IMR-90 (cell line): ENCODE data around the gene SLC7A6. TPM values are rescaled to one million over a fixed set of nuclear protein-coding genes. Genes with fewer than 3 reads are reported as not detected.
A peak's percentile ranks its signal among the peaks of the same experiment; 100 is the strongest.

Experiments used
- ATAC-seq: fragments of 200-7000 bp; cut with Tn5 transposase; 2 replicates; pipeline ENCODE4 v1.9.1; 2020; ENCODE audit warnings: low read depth, mild to moderate bottlenecking, moderate library complexity
- BruUV-seq: library from RNA; stranded (reverse); fragments of 400-500 nt; replicated peaks from 2 replicates; lab custom pipeline; 2021; lab: Mats Ljungman, UMichigan
- CTCF ChIA-PET: fragments of 300-600 bp; formaldehyde crosslinking; extraction: SDS; loops from one replicate; lab custom pipeline; 2021; ENCODE audit warnings: antibody characterized with exemption; lab: Yijun Ruan, JAX
- POLR2A ChIA-PET: fragments of 300-600 bp; sonication (Branson Sonifier 250); formaldehyde crosslinking; loops from one replicate; lab custom pipeline; 2022; ENCODE audit warnings: antibody characterized with exemption; ENCODE audit not compliant: unreplicated experiment; lab: Charles Lee
- DNase-seq: peaks from one replicate; pipeline ENCODE4 v3.0.0; 2013
- H2AFZ ChIP-seq: replicated peaks from 2 replicates; pipeline ENCODE3; 2013; ENCODE audit warnings: low read length, mild to moderate bottlenecking; ENCODE audit not compliant: poor library complexity
- H2AK5ac ChIP-seq: 2 replicates; pipeline ENCODE4 v1.6.1; 2013; ENCODE audit warnings: low read depth, low read length, inconsistent platforms
- H2AK9ac ChIP-seq: replicated peaks from 2 replicates; pipeline ENCODE3; 2013; ENCODE audit warnings: mild to moderate bottlenecking, low read depth, low read length, moderate library complexity; ENCODE audit not compliant: poor library complexity
- H2BK120ac ChIP-seq: 2 replicates; pipeline ENCODE4 v1.6.1; 2013; ENCODE audit warnings: low read depth, low read length, inconsistent platforms
- H2BK15ac ChIP-seq: 3 replicates; pipeline ENCODE4 v1.6.1; 2013; ENCODE audit warnings: low read depth, low read length, inconsistent platforms
- H2BK20ac ChIP-seq: 2 replicates; pipeline ENCODE4 v1.6.1; 2013; ENCODE audit warnings: low read depth, mild to moderate bottlenecking, inconsistent platforms, low read length, moderate library complexity
- H2BK5ac ChIP-seq: 2 replicates; pipeline ENCODE4 v1.6.1; 2013; ENCODE audit warnings: mild to moderate bottlenecking, low read depth, low read length, inconsistent platforms; ENCODE audit not compliant: poor library complexity, severe bottlenecking
- H3K14ac ChIP-seq: replicated peaks from 2 replicates; pipeline ENCODE4 v1.6.1; 2013; ENCODE audit warnings: low read depth, low read length, inconsistent platforms
- H3K18ac ChIP-seq: 2 replicates; pipeline ENCODE4 v1.6.1; 2013; ENCODE audit warnings: low read depth, low read length, control low read depth
- H3K23ac ChIP-seq: 2 replicates; pipeline ENCODE4 v1.6.1; 2013; ENCODE audit warnings: low read depth, low read length, inconsistent platforms
- H3K27ac ChIP-seq: 2 replicates; pipeline ENCODE4 v1.5.1; 2013; ENCODE audit warnings: mild to moderate bottlenecking, control low read depth, low read length; ENCODE audit not compliant: insufficient read depth
- H3K27me3 ChIP-seq: 2 replicates; pipeline ENCODE4 v1.6.1; 2013; ENCODE audit warnings: low read length; ENCODE audit not compliant: control insufficient read depth, insufficient read depth
- H3K36me3 ChIP-seq: 2 replicates; pipeline ENCODE4 v1.6.1; 2013; ENCODE audit warnings: low read length, mixed read lengths; ENCODE audit not compliant: control insufficient read depth, insufficient read depth
- H3K4ac ChIP-seq: 2 replicates; pipeline ENCODE4 v1.6.1; 2013; ENCODE audit warnings: low read depth, low read length, inconsistent platforms
- H3K4me1 ChIP-seq: 2 replicates; pipeline ENCODE4 v1.6.1; 2013; ENCODE audit warnings: low read length, mixed read lengths; ENCODE audit not compliant: control insufficient read depth, insufficient read depth
- H3K4me2 ChIP-seq: 2 replicates; pipeline ENCODE4 v1.6.1; 2013; ENCODE audit warnings: low read depth, mild to moderate bottlenecking, control low read depth, low read length, moderate library complexity
- H3K4me3 ChIP-seq: 2 replicates; pipeline ENCODE4 v1.5.1; 2013; ENCODE audit warnings: low read depth, mild to moderate bottlenecking, control low read depth, low read length, moderate library complexity; ENCODE audit not compliant: insufficient read depth
- H3K56ac ChIP-seq: 2 replicates; pipeline ENCODE4 v1.6.1; 2013; ENCODE audit warnings: low read length, inconsistent platforms; ENCODE audit not compliant: insufficient read depth; ENCODE audit errors: extremely low read depth
- H3K79me1 ChIP-seq, 2 experiments: 2 replicates each; pipeline ENCODE4 v1.6.1; 2013; ENCODE audit warnings: low read length in 2 of 2, inconsistent platforms in 1 of 2, low read depth in 1 of 2
- H3K9ac ChIP-seq: 2 replicates; pipeline ENCODE4 v1.6.1; 2013; ENCODE audit warnings: low read depth, low read length, control low read depth
- H3K9me1 ChIP-seq: 2 replicates; pipeline ENCODE4 v1.6.1; 2013; ENCODE audit warnings: low read length, inconsistent platforms; ENCODE audit not compliant: insufficient read depth
- H3K9me3 ChIP-seq: 2 replicates; pipeline ENCODE4 v1.6.1; 2013; ENCODE audit warnings: low read length; ENCODE audit not compliant: control insufficient read depth, insufficient read depth
- H4K20me1 ChIP-seq: 2 replicates; pipeline ENCODE4 v1.6.1; 2013; ENCODE audit warnings: low read length, inconsistent platforms; ENCODE audit not compliant: insufficient read depth
- H4K5ac ChIP-seq: 2 replicates; pipeline ENCODE4 v1.6.1; 2013; ENCODE audit warnings: mild to moderate bottlenecking, low read depth, low read length, control low read depth
- H4K8ac ChIP-seq, 2 experiments: 2 replicates each; pipeline ENCODE4 v1.6.1; 2013; ENCODE audit warnings: low read depth in 2 of 2, low read length in 2 of 2, control low read depth in 1 of 2, inconsistent platforms in 1 of 2
- H4K91ac ChIP-seq: 2 replicates; pipeline ENCODE4 v1.6.1; 2013; ENCODE audit warnings: low read depth, low read length, inconsistent platforms; ENCODE audit not compliant: insufficient read depth
- RCOR1 ChIP-seq: IDR thresholded peaks from 2 replicates; pipeline ENCODE4 v1.6.1; 2012; ENCODE audit warnings: mild to moderate bottlenecking, low read length, improper control_type of control experiment; ENCODE audit not compliant: insufficient replicate concordance
- WGBS, 2 experiments: methylation state at CpG; one replicate each; pipeline versions ENCODE4 v1.1.5 to v1.1.7; 2013; ENCODE audit warnings: missing lambda C conversion rate in 2 of 2; ENCODE audit not compliant: insufficient read length in 1 of 2; ENCODE audit errors: extremely low coverage in 2 of 2; 5-methylcytosine and 5-hydroxymethylcytosine counted together
- dilution Hi-C: fragments of 300-500 bp; cut with HindIII; formaldehyde crosslinking; loops from one replicate; pipeline ENCODE4 v1.14.3; 2018; ENCODE audit warnings: low sequenced_read_pairs; ENCODE audit not compliant: unreplicated experiment
- in situ Hi-C: fragments of 300-500 bp; cut with MboI; formaldehyde crosslinking; loops from 3 replicates; pipeline ENCODE4 v1.14.3; 2019; ENCODE audit warnings: low sequenced_read_pairs, inconsistent platforms, mixed read lengths
- intact Hi-C: fragments of 100-400 bp; cut with micrococcal nuclease; formaldehyde crosslinking; loops from 2 replicates; pipeline ENCODE4 v1.10.0; 2022
- polyA plus RNA-seq, 3 experiments: library from polyadenylated mRNA; depleted of rRNA; stranded (reverse); fragments of >200 nt; gene quantifications; 2 replicates each; pipeline ENCODE4 v1.2.3, GENCODE V29; 2012; ENCODE audit warnings: low replicate concordance in 1 of 3
- total RNA-seq: library from RNA; depleted of rRNA; stranded (reverse); fragments of >200 nt; gene quantifications from 2 replicates; pipeline ENCODE4 v1.2.3, GENCODE V29; 2012
- TF ChIP-seq, protein P1 (sequence below): fragments of 150-350 bp; IDR thresholded peaks from 2 replicates; pipeline ENCODE4 v1.6.1; 2017; ENCODE audit warnings: mild to moderate bottlenecking, antibody characterized with exemption, low read length, low read depth

SLC7A6 gene
- total and polyA plus RNA-seq, 2 of the 4 experiments (the other 2 are of a cell fraction) = 29.4 to 36.1 TPM

DNA sequence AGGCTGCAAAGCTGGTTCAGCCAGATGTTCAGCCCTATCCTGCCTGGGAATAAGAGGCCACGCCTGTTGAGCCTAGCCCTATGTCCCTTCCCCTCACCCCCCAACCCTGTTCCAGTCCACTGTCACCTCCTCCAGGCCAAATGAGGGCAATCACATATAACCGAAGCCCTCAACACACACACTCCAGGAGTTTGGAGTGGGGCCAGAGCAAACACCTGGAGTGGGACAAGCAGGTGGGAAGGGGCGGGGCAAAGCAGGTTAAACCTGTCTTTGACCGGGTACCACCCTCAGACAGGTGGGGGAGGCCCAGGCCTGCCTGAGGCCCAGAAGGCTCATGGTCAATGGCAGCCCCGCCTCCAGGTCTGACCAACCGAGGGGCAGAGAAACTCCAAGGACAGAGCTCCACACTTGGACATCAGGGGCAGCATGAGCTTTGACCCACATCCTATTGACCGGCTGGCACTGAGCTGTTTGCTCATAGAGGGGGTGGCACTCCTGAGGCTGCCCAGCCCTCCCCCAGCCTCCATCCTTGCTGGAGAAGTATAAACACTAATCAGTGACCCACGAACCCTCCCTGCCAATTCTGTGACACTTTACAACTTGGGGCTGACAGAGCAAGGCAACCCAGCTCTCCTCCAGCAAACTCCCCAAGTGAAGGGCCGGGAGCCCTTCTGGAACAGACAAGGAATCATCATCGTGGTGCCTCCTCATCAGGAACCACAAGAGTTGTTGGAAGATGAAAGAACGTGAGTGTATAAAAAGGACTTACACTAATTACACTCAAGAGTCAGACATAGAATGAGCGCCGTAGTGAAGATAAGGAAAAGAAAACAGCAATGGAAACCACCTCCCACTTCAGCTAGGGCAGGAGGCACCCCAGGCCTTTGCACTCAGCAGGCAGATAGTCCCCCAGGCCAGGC lies 29.9 kb upstream of the SLC7A6 start:
- no CpG with 5 or more reads among the region's 13 CpGs for WGBS, 2 experiments
- H3K4me2 ChIP-seq = no peak overlapping the region
- H3K4ac ChIP-seq = no peak overlapping the region
- dilution Hi-C loops (no loop called here), intact Hi-C loops (no loop called here), in situ Hi-C loops (no loop called here)
- peaks cover 2 to 13% of the 10 kb centered on the region in 2 experiments; a peak in 2 of 4 replicates for H3K79me1 ChIP-seq
- H2BK120ac ChIP-seq = no peak overlapping the region
- no peak overlapping the region for H3K27ac ChIP-seq
- no peak for DNase-seq
- H3K9me1 ChIP-seq = peaks cover 8% of the 10 kb centered on the region
- H3K18ac ChIP-seq = no peak overlapping the region
- H3K4me1 ChIP-seq = peaks cover 10% of the 10 kb centered on the region
- H4K5ac ChIP-seq = no peak overlapping the region
- H2AFZ ChIP-seq = peak overlapping the region; percentile 61
- H3K9me3 ChIP-seq = no peaks in the 10 kb centered on the region
- no peak overlapping the region for H3K56ac ChIP-seq
- H3K14ac ChIP-seq = no peak overlapping the region
- H2BK15ac ChIP-seq = no peak overlapping the region; the same call in 2 of the 3 replicates
- no peak overlapping the region for H4K8ac ChIP-seq
- peak overlapping the region; percentile 79 for H2AK9ac ChIP-seq
- H4K20me1 ChIP-seq = 0 out of 2 replicates have a peak, but pooled peaks cover 2% of the 10 kb centered on the region
- H2BK20ac ChIP-seq = no peak overlapping the region
- POLR2A ChIA-PET = no interaction called here
- H3K23ac ChIP-seq = no peak overlapping the region
- BruUV-seq = no TSS peak
- H4K91ac ChIP-seq = no peak overlapping the region
- peak overlapping the region; percentile 26 for H2AK5ac ChIP-seq
- no peak overlapping the region for H3K9ac ChIP-seq
- CTCF ChIA-PET = no interaction called here
- no peaks in the 10 kb centered on the region for H3K27me3 ChIP-seq
- ATAC-seq = no peak
- TF ChIP-seq, protein P1, sequence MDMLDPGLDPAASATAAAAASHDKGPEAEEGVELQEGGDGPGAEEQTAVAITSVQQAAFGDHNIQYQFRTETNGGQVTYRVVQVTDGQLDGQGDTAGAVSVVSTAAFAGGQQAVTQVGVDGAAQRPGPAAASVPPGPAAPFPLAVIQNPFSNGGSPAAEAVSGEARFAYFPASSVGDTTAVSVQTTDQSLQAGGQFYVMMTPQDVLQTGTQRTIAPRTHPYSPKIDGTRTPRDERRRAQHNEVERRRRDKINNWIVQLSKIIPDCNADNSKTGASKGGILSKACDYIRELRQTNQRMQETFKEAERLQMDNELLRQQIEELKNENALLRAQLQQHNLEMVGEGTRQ = no peak
- TF ChIP-seq RCOR1 = no peak
- no peak overlapping the region for H2BK5ac ChIP-seq
- H3K36me3 ChIP-seq = peaks cover 2% of the 10 kb centered on the region; the same call in 1 of the 2 replicates
- no peak overlapping the region for H3K4me3 ChIP-seq
